ENCODE measurements around the gene COBLL1. TPM values are rescaled to one million over a fixed set of nuclear protein-coding genes. Genes with fewer than 3 reads are reported as not detected.

COBLL1 gene
- total and polyA plus RNA-seq, 8 donors, result 11.8 to 129 (median 58.3) TPM

DNA sequence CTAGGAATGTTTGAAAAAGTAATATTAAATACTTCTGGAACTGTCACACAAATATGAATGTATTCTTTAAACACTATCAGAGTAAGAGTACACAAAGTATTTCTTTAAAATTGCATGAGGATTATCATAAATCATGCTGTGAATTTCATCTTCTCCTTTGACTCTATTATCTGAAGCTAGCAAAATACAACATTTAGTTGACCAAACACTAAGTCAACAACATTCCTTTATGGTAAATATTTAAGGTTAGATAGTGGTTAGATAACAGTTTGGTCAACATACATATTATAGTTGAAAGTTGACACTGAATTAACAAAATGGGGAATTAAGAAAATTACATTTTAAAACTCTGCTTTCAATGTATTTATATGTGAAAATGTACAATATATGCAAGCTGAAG is 148.2 kb downstream of the COBLL1 start:
- no peak for DNase-seq
- TF ChIP-seq POLR2A (IDR thresholded peaks at IDR 0.05) (no peak), EP300 (IDR thresholded peaks at IDR 0.05) (no peak), POLR2AphosphoS5 (IDR thresholded peaks at IDR 0.05) (no peak)
- TF ChIP-seq, protein P1, sequence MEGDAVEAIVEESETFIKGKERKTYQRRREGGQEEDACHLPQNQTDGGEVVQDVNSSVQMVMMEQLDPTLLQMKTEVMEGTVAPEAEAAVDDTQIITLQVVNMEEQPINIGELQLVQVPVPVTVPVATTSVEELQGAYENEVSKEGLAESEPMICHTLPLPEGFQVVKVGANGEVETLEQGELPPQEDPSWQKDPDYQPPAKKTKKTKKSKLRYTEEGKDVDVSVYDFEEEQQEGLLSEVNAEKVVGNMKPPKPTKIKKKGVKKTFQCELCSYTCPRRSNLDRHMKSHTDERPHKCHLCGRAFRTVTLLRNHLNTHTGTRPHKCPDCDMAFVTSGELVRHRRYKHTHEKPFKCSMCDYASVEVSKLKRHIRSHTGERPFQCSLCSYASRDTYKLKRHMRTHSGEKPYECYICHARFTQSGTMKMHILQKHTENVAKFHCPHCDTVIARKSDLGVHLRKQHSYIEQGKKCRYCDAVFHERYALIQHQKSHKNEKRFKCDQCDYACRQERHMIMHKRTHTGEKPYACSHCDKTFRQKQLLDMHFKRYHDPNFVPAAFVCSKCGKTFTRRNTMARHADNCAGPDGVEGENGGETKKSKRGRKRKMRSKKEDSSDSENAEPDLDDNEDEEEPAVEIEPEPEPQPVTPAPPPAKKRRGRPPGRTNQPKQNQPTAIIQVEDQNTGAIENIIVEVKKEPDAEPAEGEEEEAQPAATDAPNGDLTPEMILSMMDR (IDR thresholded peaks at IDR 0.05), result no peak
- Histone ChIP-seq H3K9me3 (no peaks in the 10 kb centered on the region), H3K36me3 (peaks cover 3 to 53% (median 27%) of the 10 kb centered on the region in 4 donors), H3K4me1 (peaks cover 4 to 30% (median 20%) of the 10 kb centered on the region in 4 donors), H3K4me3 (no peak overlapping the region), H3K27me3 (no peaks in the 10 kb centered on the region), H3K27ac (no peak overlapping the region)
- intact Hi-C loops (cut with DNase I; ENCODE audit: low total_unique reads), result no loop called here

DNA sequence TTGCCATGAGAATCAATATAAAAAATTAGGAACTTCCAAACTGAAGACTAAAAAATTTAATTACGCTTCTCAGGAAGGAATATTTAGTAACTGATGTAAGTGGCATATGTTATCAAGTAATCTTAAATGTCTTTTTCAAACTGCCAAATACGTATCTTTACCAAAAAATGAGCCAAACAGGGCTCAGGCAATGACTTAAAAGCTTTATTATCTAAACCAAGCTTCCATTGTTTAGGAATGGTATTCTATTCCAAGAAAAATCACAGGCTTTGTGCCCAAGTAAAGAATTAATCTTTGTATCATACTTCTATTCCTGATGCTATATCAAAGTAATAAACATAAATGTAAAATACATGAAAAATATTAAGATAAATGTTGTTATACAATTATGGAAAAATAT is 148.7 kb downstream of the COBLL1 start:
- no peak for TF ChIP-seq EP300 (IDR thresholded peaks at IDR 0.05)
- TF ChIP-seq, protein P1 (IDR thresholded peaks at IDR 0.05), result no peak
- TF ChIP-seq POLR2A (IDR thresholded peaks at IDR 0.05), result no peak
- no peak for TF ChIP-seq POLR2AphosphoS5 (IDR thresholded peaks at IDR 0.05)
- Histone ChIP-seq H3K27ac (no peak overlapping the region), H3K36me3 (peaks cover 3 to 56% (median 27%) of the 10 kb centered on the region in 4 donors), H3K4me3 (no peak overlapping the region), H3K27me3 (no peaks in the 10 kb centered on the region), H3K9me3 (no peaks in the 10 kb centered on the region), H3K4me1 (peaks cover 4 to 30% (median 20%) of the 10 kb centered on the region in 4 donors)
- intact Hi-C loops (cut with DNase I; ENCODE audit: low total_unique reads), result no loop called here
- 25 to 51% (median 33%) methylated on average over 2 of the region's 2 CpGs for WGBS, 5 donors
- no peak for DNase-seq

DNA sequence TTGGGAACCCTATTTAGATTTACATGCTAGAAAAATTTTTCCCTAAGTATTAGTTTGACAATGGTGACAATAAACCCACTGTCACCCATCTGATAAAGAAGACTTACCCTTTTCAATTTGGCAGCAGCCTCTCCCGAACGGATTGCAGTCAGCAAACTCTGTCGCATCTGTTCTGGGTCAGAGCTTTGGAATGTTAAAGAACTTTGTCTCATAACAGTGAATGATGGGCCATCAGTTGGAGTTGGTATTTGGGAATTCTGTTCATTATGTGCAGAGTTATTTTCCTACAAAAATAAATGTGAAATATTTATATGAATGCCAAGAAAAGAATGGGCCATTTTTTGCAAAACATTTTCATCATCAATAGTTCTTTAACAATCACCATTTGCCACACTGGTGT is 149.5 kb downstream of the COBLL1 start:
- H3K4me3 ChIP-seq, result no peak overlapping the region
- no peaks in the 10 kb centered on the region for H3K27me3 ChIP-seq
- no peak overlapping the region for H3K27ac ChIP-seq
- DNase-seq, result no peak
- H3K4me1 ChIP-seq, result peaks cover 4 to 30% (median 20%) of the 10 kb centered on the region in 4 donors
- intact Hi-C loops (cut with DNase I; ENCODE audit: low total_unique reads), result no loop called here
- peaks cover 3 to 63% (median 33%) of the 10 kb centered on the region in 4 donors for H3K36me3 ChIP-seq
- H3K9me3 ChIP-seq, result no peaks in the 10 kb centered on the region
- 57 to 75% (median 66%) methylated on average over 3 of the region's 3 CpGs for WGBS, 5 donors
- TF ChIP-seq, protein P1 (IDR thresholded peaks at IDR 0.05), result no peak
- TF ChIP-seq EP300 (IDR thresholded peaks at IDR 0.05) (no peak), POLR2A (IDR thresholded peaks at IDR 0.05) (no peak), POLR2AphosphoS5 (IDR thresholded peaks at IDR 0.05) (no peak)

DNA sequence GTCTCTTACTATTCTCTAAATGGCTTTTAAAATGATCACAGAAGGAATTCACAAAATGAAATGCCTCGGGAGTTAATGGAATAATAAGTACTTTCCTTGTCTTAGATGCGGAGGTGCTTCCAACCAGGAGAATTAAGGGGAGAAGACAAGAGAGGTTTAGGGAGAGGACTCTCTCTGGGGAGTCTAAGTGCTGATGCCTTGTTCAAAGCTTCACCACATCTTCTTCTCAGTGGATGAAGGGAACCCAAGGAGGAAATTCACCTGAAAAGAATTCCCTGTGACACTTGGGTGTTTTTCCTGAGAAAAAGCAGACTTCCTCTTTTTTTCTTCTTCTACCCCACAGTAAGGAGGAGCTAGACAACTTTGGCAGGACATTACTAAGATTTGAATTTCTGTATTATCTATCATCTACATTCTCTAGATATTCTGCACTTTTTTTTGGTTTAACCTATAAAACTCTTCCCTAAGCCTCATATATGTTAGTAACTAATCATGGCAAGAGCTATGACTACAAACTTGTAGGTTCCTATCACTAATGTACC is 150.2 kb downstream of the COBLL1 start:
- WGBS, 5 donors, result 89 to 98% (median 92%) methylated on average over 2 of the region's 2 CpGs
- DNase-seq, result no peak
- peaks cover 4 to 30% (median 20%) of the 10 kb centered on the region in 4 donors for H3K4me1 ChIP-seq
- H3K27ac ChIP-seq, result no peak overlapping the region
- no peak overlapping the region for H3K4me3 ChIP-seq
- intact Hi-C loops (cut with DNase I; ENCODE audit: low total_unique reads), result no loop called here
- H3K9me3 ChIP-seq, result no peaks in the 10 kb centered on the region
- peaks cover 3 to 65% (median 36%) of the 10 kb centered on the region in 4 donors for H3K36me3 ChIP-seq
- no peaks in the 10 kb centered on the region for H3K27me3 ChIP-seq
- TF ChIP-seq, protein P1 (IDR thresholded peaks at IDR 0.05), result no peak
